GM23338 (cell line): ENCODE measurements around the gene GRIA4. TPM values are rescaled to one million over a fixed set of nuclear protein-coding genes. Genes with fewer than 3 reads are reported as not detected.

Experiments
- ATAC-seq: fragments of 200-7000 bp; cut with Tn5 transposase; 3 replicates; pipeline ENCODE4 v1.9.1; 2020
- DNase-seq: peaks from one replicate; pipeline ENCODE4 v3.0.0-alpha.2; 2015; ENCODE audit warnings: low spot score
- H2AFZ ChIP-seq: fragments of 200-600 bp; sonication (generic); 2 replicates; pipeline ENCODE4 v1.8.0; 2016; ENCODE audit warnings: antibody characterized with exemption, mild to moderate bottlenecking, moderate library complexity
- H3F3A ChIP-seq: fragments of 200-600 bp; sonication (generic); replicated peaks from 2 replicates; pipeline ENCODE4 v1.8.0; 2017; ENCODE audit warnings: antibody characterized with exemption, mixed run types, low read depth
- H3K27ac ChIP-seq: fragments of 200-600 bp; sonication (generic); 2 replicates; pipeline ENCODE4 v1.6.1; 2016; ENCODE audit warnings: low read depth
- H3K27me3 ChIP-seq: fragments of 200-600 bp; sonication (generic); 2 replicates; pipeline ENCODE4 v1.8.0; 2016; ENCODE audit warnings: mild to moderate bottlenecking, mixed run types, moderate library complexity; ENCODE audit not compliant: insufficient read depth
- H3K36me3 ChIP-seq: fragments of 200-600 bp; sonication (generic); 2 replicates; pipeline ENCODE4 v1.8.0; 2016; ENCODE audit warnings: mild to moderate bottlenecking; ENCODE audit not compliant: insufficient read depth
- H3K4me1 ChIP-seq: fragments of 200-600 bp; sonication (generic); 2 replicates; pipeline ENCODE4 v1.8.0; 2016; ENCODE audit warnings: mild to moderate bottlenecking, moderate library complexity; ENCODE audit not compliant: insufficient read depth
- H3K4me2 ChIP-seq: fragments of 200-600 bp; sonication (generic); 2 replicates; pipeline ENCODE4 v1.7.1; 2017; ENCODE audit warnings: mixed run types
- H3K4me3 ChIP-seq: fragments of 200-600 bp; sonication (generic); 2 replicates; pipeline ENCODE4 v1.6.1; 2016; ENCODE audit warnings: mixed run types
- H3K79me2 ChIP-seq: fragments of 200-600 bp; sonication (generic); replicated peaks from 2 replicates; pipeline ENCODE4 v1.8.0; 2017; ENCODE audit warnings: mild to moderate bottlenecking; ENCODE audit not compliant: insufficient read depth
- H3K9me2 ChIP-seq: fragments of 200-600 bp; sonication (generic); 2 replicates; pipeline ENCODE4 v1.8.0; 2017; ENCODE audit not compliant: insufficient read depth
- H4K20me1 ChIP-seq: fragments of 200-600 bp; sonication (generic); replicated peaks from 2 replicates; pipeline ENCODE4 v1.8.0; 2017; ENCODE audit warnings: mild to moderate bottlenecking; ENCODE audit not compliant: insufficient read depth
- H3K27ac Mint-ChIP-seq: 2 replicates; pipeline ENCODE4 v1.8.0; 2020; ENCODE audit warnings: inconsistent platforms, mild to moderate bottlenecking, moderate library complexity, mixed read lengths
- H3K27me3 Mint-ChIP-seq: 3 replicates; pipeline ENCODE4 v1.8.0; 2022; ENCODE audit warnings: low read depth, mild to moderate bottlenecking, moderate library complexity, mixed read lengths, inconsistent platforms; ENCODE audit not compliant: insufficient read depth, poor library complexity
- H3K36me3 Mint-ChIP-seq: 3 replicates; pipeline ENCODE4 v1.8.0; 2021; ENCODE audit warnings: low read depth, mild to moderate bottlenecking, inconsistent platforms, moderate library complexity, mixed read lengths
- H3K4me1 Mint-ChIP-seq: 3 replicates; pipeline ENCODE4 v1.8.0; 2020; ENCODE audit warnings: mild to moderate bottlenecking, inconsistent platforms, mixed read lengths
- H3K4me3 Mint-ChIP-seq: 3 replicates; pipeline ENCODE4 v1.8.0; 2021; ENCODE audit warnings: moderate library complexity, mild to moderate bottlenecking, inconsistent platforms, mixed read lengths
- H3K9me3 Mint-ChIP-seq: 3 replicates; pipeline ENCODE4 v1.8.0; 2020; ENCODE audit warnings: moderate library complexity, mild to moderate bottlenecking, inconsistent platforms, mixed read lengths
- CREB1 ChIP-seq: fragments of 250-450 bp; sonication (Bioruptor Pico); IDR thresholded peaks from 2 replicates; pipeline ENCODE4 v1.5.0; 2020; ENCODE audit warnings: low read depth, mild to moderate bottlenecking, moderate library complexity
- EZH2phosphoT487 ChIP-seq: fragments of 200-600 bp; sonication (generic); IDR thresholded peaks from one replicate; pipeline ENCODE4 v1.8.1; 2018; ENCODE audit warnings: antibody characterized with exemption; ENCODE audit not compliant: unreplicated experiment
- NANOG ChIP-seq: IDR thresholded peaks from 2 replicates; pipeline ENCODE4 v1.6.1; 2016; ENCODE audit warnings: antibody characterized with exemption, borderline replicate concordance
- STAT1 ChIP-seq: IDR thresholded peaks from one replicate; pipeline ENCODE4 v1.6.1; 2016; ENCODE audit warnings: antibody characterized with exemption; ENCODE audit not compliant: unreplicated experiment
- ZNF114 ChIP-seq: fragments of 250-450 bp; sonication (Bioruptor Pico); IDR thresholded peaks from 2 replicates; pipeline ENCODE4 v1.5.0; 2020; ENCODE audit warnings: mild to moderate bottlenecking, moderate library complexity
- polyA plus RNA-seq: library from polyadenylated mRNA; unstranded; fragments of >200 nt; fragmentation: Nextera tagmentation; extraction: Ambion mirVana; gene quantifications from 2 replicates; pipeline ENCODE4 v1.2.1, GENCODE V29; 2016
- total RNA-seq: library from RNA; depleted of rRNA; stranded (reverse); fragments of >200 nt; shearing (Covaris generic); gene quantifications from 2 replicates; pipeline ENCODE4 v1.2.3, GENCODE V29; 2014
- TF ChIP-seq, protein P1 (sequence below): IDR thresholded peaks from one replicate; pipeline ENCODE4 v1.6.1; 2018; ENCODE audit warnings: antibody characterized with exemption; ENCODE audit not compliant: unreplicated experiment
- TF ChIP-seq, protein P2 (sequence below): fragments of 250-450 bp; sonication (Bioruptor Pico); IDR thresholded peaks from 2 replicates; pipeline ENCODE4 v1.5.0; 2020; ENCODE audit warnings: mild to moderate bottlenecking, moderate library complexity
- TF ChIP-seq, protein P3 (sequence below), 2 experiments: fragments of 200-600 bp in 1 of 2; sonication (generic) in 1 of 2; conservative IDR thresholded peaks; 2 replicates each; pipeline versions ENCODE4 v1.5.1 to v1.6.1; 2016 to 2017; ENCODE audit warnings: antibody characterized with exemption in 2 of 2, low read depth in 2 of 2, mild to moderate bottlenecking in 2 of 2, moderate library complexity in 1 of 2

GRIA4 gene
- total and polyA plus RNA-seq, 2 experiments from 2014 or later: 17.8 to 71.1 TPM

DNA sequence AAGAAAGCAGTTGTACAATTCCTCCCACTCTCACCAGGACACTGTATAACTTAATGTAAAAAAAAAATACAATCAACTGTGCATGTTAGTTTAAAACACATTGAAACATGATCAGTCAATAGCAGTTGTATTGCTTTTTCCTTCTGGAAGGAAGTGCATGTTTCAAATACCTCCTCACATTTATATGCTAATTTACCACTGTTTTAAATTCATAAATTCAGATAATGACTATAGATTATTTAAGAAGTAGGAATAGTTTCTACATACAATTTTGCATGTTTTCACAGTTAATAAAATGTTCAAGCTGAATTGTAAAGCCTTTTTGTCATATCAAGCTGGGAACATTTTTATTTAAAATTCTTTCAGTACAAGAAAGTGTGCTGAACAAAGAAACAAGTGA is 3.3 kb downstream of the GRIA4 start:
- no peaks in the 10 kb centered on the region for H3F3A ChIP-seq
- no peaks in the 10 kb centered on the region for H3K9me3 Mint-ChIP-seq
- peaks cover 23% of the 10 kb centered on the region for H3K79me2 ChIP-seq
- peaks cover 6% of the 10 kb centered on the region; the same call in 2 of the 3 replicates for H3K36me3 Mint-ChIP-seq
- peak overlapping the region; percentile 84 for H3K4me2 ChIP-seq
- peak overlapping the region; percentile 84 for H3K4me3 Mint-ChIP-seq
- no peaks in the 10 kb centered on the region for H3K36me3 ChIP-seq
- peaks cover 16% of the 10 kb centered on the region; the same call in 2 of the 3 replicates for H3K4me1 Mint-ChIP-seq
- H4K20me1 ChIP-seq: no peaks in the 10 kb centered on the region
- H3K27me3 ChIP-seq: peaks cover 13% of the 10 kb centered on the region; the same call in 1 of the 2 replicates
- H3K4me1 ChIP-seq: peaks cover 29% of the 10 kb centered on the region
- H3K27ac ChIP-seq: peak overlapping the region; percentile 87
- no peaks in the 10 kb centered on the region for H3K9me2 ChIP-seq
- TF ChIP-seq NANOG: 0 out of 2 replicates have a peak, but pooled peaks have one; percentile 13
- no peak for TF ChIP-seq CREB1 (CRISPR knock-in tag)
- H3K27ac Mint-ChIP-seq: peak overlapping the region; percentile 89
- H3K4me3 ChIP-seq: peak overlapping the region; percentile 73
- DNase-seq: peak; percentile 18
- ATAC-seq: no peak
- H2AFZ ChIP-seq: no peak overlapping the region
- H3K27me3 Mint-ChIP-seq: peaks cover 17% of the 10 kb centered on the region

DNA sequence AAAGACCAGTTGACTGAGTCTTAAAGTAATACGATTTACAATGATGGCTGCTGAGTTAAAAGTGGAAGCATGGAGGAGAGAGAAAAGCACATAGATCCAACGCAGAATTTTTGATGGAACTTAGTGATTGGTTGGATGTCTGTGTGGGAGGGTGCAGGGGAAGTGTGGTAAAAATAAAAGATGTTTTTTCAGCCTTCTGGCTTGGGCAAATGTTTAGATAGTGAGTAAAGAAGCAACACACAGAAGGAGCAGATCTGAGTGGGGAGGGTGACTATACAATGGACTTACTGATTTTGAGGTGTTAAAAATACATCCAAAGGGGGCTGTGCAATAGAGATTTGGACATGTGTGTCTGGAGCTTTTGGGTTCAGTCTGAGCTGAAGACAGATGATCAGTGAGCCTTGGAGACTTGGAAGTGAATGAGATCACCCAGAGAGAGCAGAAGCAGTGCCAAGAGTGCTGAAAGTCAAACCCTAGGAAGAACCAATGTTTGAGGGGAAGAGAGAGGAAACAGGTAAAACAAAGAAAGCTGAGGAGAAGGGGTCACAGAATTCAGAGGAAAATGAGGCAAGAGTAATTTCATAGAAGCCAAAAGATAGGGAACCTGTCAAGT is 8.6 kb downstream of the GRIA4 start:
- Histone ChIP-seq H3K4me2 (no peak overlapping the region), H3K4me3 (no peak overlapping the region), H3K27ac (no peak overlapping the region), H3K4me1 (peaks cover 14% of the 10 kb centered on the region; the same call in 1 of the 2 replicates), H3K36me3 (no peaks in the 10 kb centered on the region), H3K27me3 (no peaks in the 10 kb centered on the region), H3F3A (no peaks in the 10 kb centered on the region), H3K9me2 (no peaks in the 10 kb centered on the region), H3K79me2 (peaks cover 29% of the 10 kb centered on the region), H2AFZ (no peak overlapping the region), H4K20me1 (no peaks in the 10 kb centered on the region)
- DNase-seq (no peak), ATAC-seq (no peak)
- Mint-ChIP-seq H3K4me1 (peaks cover 6% of the 10 kb centered on the region; the same call in 2 of the 3 replicates), H3K27ac (no peak overlapping the region), H3K4me3 (no peak overlapping the region), H3K9me3 (no peaks in the 10 kb centered on the region), H3K27me3 (no peaks in the 10 kb centered on the region), H3K36me3 (peaks cover 7% of the 10 kb centered on the region; the same call in 2 of the 3 replicates)
- no peak for TF ChIP-seq NANOG
- no peak for TF ChIP-seq STAT1
- TF ChIP-seq, protein P1, sequence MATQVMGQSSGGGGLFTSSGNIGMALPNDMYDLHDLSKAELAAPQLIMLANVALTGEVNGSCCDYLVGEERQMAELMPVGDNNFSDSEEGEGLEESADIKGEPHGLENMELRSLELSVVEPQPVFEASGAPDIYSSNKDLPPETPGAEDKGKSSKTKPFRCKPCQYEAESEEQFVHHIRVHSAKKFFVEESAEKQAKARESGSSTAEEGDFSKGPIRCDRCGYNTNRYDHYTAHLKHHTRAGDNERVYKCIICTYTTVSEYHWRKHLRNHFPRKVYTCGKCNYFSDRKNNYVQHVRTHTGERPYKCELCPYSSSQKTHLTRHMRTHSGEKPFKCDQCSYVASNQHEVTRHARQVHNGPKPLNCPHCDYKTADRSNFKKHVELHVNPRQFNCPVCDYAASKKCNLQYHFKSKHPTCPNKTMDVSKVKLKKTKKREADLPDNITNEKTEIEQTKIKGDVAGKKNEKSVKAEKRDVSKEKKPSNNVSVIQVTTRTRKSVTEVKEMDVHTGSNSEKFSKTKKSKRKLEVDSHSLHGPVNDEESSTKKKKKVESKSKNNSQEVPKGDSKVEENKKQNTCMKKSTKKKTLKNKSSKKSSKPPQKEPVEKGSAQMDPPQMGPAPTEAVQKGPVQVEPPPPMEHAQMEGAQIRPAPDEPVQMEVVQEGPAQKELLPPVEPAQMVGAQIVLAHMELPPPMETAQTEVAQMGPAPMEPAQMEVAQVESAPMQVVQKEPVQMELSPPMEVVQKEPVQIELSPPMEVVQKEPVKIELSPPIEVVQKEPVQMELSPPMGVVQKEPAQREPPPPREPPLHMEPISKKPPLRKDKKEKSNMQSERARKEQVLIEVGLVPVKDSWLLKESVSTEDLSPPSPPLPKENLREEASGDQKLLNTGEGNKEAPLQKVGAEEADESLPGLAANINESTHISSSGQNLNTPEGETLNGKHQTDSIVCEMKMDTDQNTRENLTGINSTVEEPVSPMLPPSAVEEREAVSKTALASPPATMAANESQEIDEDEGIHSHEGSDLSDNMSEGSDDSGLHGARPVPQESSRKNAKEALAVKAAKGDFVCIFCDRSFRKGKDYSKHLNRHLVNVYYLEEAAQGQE: no peak
- TF ChIP-seq, protein P2, sequence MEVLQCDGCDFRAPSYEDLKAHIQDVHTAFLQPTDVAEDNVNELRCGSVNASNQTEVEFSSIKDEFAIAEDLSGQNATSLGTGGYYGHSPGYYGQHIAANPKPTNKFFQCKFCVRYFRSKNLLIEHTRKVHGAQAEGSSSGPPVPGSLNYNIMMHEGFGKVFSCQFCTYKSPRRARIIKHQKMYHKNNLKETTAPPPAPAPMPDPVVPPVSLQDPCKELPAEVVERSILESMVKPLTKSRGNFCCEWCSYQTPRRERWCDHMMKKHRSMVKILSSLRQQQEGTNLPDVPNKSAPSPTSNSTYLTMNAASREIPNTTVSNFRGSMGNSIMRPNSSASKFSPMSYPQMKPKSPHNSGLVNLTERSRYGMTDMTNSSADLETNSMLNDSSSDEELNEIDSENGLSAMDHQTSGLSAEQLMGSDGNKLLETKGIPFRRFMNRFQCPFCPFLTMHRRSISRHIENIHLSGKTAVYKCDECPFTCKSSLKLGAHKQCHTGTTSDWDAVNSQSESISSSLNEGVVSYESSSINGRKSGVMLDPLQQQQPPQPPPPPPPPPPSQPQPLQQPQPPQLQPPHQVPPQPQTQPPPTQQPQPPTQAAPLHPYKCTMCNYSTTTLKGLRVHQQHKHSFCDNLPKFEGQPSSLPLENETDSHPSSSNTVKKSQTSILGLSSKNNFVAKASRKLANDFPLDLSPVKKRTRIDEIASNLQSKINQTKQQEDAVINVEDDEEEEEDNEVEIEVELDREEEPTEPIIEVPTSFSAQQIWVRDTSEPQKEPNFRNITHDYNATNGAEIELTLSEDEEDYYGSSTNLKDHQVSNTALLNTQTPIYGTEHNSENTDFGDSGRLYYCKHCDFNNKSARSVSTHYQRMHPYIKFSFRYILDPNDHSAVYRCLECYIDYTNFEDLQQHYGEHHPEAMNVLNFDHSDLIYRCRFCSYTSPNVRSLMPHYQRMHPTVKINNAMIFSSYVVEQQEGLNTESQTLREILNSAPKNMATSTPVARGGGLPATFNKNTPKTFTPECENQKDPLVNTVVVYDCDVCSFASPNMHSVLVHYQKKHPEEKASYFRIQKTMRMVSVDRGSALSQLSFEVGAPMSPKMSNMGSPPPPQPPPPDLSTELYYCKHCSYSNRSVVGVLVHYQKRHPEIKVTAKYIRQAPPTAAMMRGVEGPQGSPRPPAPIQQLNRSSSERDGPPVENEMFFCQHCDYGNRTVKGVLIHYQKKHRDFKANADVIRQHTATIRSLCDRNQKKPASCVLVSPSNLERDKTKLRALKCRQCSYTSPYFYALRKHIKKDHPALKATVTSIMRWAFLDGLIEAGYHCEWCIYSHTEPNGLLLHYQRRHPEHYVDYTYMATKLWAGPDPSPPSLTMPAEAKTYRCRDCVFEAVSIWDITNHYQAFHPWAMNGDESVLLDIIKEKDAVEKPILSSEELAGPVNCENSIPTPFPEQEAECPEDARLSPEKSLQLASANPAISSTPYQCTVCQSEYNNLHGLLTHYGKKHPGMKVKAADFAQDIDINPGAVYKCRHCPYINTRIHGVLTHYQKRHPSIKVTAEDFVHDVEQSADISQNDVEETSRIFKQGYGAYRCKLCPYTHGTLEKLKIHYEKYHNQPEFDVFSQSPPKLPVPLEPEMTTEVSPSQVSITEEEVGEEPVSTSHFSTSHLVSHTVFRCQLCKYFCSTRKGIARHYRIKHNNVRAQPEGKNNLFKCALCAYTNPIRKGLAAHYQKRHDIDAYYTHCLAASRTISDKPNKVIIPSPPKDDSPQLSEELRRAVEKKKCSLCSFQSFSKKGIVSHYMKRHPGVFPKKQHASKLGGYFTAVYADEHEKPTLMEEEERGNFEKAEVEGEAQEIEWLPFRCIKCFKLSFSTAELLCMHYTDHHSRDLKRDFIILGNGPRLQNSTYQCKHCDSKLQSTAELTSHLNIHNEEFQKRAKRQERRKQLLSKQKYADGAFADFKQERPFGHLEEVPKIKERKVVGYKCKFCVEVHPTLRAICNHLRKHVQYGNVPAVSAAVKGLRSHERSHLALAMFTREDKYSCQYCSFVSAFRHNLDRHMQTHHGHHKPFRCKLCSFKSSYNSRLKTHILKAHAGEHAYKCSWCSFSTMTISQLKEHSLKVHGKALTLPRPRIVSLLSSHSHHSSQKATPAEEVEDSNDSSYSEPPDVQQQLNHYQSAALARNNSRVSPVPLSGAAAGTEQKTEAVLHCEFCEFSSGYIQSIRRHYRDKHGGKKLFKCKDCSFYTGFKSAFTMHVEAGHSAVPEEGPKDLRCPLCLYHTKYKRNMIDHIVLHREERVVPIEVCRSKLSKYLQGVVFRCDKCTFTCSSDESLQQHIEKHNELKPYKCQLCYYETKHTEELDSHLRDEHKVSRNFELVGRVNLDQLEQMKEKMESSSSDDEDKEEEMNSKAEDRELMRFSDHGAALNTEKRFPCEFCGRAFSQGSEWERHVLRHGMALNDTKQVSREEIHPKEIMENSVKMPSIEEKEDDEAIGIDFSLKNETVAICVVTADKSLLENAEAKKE (CRISPR knock-in tag): no peak
- TF ChIP-seq, protein P3, sequence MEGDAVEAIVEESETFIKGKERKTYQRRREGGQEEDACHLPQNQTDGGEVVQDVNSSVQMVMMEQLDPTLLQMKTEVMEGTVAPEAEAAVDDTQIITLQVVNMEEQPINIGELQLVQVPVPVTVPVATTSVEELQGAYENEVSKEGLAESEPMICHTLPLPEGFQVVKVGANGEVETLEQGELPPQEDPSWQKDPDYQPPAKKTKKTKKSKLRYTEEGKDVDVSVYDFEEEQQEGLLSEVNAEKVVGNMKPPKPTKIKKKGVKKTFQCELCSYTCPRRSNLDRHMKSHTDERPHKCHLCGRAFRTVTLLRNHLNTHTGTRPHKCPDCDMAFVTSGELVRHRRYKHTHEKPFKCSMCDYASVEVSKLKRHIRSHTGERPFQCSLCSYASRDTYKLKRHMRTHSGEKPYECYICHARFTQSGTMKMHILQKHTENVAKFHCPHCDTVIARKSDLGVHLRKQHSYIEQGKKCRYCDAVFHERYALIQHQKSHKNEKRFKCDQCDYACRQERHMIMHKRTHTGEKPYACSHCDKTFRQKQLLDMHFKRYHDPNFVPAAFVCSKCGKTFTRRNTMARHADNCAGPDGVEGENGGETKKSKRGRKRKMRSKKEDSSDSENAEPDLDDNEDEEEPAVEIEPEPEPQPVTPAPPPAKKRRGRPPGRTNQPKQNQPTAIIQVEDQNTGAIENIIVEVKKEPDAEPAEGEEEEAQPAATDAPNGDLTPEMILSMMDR (conservative IDR thresholded peaks at IDR 0.05; ENCODE audit: low read depth in 2 of 2): no peak
- TF ChIP-seq CREB1 (CRISPR knock-in tag): no peak
- TF ChIP-seq ZNF114 (CRISPR knock-in tag): no peak
- TF ChIP-seq EZH2phosphoT487: no peak
